ENCODE data around the gene BAAT.
A peak's percentile ranks its signal among the peaks of the same experiment; 100 is the strongest.

BAAT gene

DNA sequence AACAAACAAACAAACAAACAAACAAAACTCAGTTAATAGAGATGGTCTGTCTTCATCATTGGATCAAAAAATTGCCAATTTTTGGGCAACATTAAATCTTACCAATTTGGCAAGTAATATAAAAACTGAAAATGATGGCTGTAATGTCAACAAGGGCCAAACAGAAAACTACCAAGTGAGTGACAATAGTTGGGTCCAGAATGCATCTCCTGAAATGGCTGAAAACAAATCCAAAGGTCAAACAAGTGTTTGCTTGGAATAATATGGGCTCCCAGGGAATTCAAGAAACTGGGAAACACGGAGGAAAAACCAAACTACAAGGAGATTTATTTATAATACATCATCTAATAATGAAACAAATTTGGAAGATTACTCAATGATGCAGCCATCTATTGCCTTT is 25.1 kb downstream of the BAAT start:
- DNase-seq, result no peak

DNA sequence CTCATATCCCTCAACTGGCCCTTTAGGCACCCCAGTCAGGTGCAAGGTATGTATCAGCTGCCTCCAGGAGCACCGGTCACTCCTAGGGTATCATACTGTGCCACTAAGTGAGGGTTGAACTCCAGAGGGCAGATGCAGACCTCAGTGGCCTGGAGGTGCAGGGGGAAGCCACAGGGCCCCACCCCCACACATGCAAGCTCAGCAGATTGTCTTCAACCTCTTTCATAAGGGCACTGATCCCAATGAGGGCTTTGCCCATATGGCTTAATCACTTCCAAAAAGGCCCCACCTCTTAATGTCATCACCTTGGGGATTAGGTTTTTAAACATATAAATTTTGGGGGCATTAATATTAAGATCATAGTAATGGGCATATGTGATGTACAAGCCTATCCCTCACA is 28.2 kb downstream of the BAAT start:
- no peak for DNase-seq

DNA sequence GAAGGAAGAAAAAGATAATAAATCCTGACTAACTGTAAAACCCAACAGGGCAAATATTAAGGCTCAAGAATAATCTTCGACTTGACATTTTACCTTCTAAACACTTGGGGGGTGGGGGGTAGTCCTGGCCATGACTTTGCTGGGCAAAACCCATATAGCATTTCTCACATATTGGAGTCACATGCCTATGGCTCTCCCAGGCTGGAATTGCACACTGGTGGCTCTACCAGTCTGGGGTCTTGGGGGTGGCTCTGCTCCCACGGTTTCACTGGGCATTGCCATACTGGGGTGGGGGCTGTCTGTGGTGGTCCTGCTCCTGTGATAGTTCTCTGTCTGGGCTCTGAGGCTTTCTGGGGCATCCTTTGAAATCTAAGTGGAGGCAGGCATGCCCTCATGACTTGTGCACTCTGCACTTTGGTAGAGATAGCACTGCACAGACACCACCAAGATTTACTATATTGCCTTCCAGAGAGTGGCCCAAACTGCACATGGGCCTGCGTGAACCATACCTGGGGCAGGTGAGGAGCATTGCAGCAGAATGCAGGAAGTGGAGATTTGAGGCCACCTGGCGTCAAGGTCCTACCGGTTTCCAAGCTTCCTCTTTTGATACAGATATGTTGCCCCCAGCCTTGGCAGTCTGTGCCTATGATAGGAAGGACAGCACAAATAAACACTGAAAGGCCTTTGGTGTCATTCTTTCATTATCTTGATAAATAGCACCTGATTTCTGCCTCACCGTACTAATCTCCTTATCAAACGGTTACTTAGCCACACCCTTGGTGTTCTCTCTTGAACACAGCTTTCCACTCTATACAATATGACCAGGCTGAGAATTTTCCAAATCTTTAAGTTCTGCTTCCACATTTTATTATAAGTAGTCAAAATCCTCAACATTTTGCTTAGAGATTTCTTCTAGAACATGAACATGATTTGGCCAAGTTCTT is 29.8 kb downstream of the BAAT start:
- DNase-seq, result no peak

DNA sequence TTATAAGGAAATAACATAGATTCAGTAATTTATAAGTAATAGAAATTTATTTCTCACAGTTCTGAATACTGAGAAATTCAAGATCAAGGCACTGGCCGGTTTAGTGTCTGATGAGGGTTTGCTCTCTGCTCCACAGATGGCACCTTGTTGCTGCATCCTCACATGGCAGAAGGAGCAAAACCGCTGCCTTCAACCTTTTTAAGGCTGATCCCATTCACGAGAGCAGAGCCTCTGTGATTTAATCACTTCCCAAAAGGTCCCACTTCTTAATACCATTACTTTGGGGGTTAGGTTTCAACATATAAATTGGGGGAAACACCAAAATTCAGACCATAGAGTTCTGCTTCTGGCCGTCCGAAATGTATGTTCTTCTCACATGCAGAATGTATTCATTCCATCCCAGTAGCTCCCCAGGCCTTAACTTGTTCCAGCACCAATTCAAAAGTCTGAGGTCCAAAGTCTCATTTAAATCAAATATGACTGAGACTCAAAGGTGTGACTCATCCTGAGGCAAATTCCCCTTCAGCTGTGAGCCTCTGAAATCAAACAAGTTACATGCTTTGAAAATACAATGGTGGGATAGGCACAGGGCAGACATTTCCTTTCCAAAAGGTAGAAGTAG is 30.6 kb downstream of the BAAT start:
- DNase-seq, result no peak

DNA sequence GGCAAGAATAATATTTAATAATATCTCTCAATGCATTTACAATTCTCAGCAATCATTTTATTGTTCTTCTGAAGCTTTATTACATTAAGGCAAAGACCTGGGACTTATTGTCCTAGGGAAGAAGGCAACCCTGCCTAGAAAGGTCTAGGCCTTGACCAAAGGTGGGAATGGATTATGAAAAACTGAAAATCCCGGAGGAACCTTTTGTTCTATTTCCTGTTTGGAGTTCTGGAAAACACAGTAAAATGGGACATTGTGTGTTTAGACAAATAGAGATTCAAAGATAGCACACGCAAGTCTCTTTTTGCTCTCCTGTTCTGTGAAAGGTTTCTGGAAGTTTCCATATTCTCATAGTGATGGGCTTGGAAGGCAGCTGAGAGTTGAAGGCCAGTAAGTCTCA is 31.1 kb downstream of the BAAT start:
- DNase-seq, result no peak

DNA sequence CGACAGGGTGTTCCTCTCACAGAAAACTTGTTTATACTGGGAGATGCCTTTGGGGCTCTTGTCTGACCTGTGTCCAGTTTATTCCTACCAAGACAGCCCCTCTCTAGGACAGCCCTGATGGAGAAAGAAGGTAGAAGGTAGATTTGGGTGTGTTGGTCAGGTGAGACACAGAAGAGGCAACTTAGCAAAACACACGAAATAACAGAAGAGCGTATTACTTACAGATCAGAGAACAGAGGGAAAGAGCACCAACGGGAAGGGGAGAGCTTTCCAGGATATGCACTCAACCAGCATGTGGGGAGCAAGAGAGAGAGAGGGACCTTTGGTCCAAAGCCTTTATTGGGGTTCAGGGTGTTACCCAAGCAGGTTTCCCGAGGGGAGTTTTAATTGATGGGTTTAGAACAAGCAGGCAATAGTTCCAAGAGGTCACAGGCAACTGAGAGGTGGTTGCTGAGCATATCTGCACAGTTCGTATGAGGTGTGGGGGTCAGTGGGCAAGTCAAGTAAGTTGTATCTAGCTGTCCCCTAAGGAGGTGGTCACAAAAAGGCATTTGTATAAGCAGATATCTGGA is 31.8 kb downstream of the BAAT start:
- no peak for DNase-seq

DNA sequence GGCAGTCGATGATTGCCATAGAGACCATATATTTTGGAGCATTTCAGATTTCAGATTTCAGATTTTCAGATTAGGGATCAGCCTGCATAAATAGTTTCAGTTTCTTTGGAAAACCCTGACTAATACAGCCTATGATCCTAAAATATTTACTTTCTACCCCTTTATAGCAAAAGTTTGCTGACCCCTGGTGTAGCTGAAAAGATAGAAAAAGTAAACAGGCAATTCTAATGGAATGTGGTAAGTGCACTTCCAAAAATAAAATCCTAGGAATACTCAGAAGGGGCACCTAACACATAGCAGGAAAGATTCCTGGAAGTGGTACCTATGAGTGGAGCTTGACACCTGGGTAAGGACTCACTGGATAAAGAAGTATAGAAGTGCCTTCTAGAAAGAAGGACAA is 34.5 kb downstream of the BAAT start:
- no peak for DNase-seq

DNA sequence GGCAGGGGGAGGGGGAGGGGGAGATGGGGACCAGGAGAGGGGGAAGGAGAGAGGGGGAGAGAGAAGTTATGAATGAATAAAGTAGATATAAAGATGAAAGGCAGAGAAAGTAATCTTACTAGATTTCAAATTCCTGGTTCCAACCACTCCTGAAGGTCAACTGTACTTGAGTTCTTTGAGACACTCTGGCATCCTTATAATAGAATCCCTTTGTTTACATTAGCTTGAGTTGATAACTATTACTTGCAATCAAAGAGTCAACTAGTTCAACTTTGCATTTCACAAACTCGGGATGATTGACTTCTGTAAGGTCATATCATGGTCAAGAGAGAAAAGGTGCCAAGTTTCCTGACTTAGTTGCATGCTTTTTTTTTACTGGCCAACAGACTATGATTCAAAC is 42.2 kb downstream of the BAAT start:
- DNase-seq, result no peak

DNA sequence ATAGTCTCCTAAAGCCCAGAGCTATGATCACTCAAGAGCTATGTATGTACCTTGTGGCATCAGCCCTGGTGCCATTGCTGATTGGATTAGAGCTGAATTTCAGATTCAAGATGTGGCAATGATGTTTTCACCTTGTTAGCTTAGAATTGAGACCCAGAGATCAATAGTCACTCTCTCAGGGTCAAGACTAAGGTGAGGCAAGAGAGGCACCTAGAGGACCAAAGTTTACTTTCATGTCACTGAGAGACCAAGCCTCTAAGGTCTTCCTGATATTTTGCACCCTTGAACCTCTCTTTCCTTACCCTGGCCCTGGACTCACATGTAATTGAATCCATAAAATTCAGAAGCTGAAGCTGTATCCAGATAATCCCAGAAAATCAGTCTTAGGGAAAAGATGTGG is 42.8 kb downstream of the BAAT start:
- no peak for DNase-seq

DNA sequence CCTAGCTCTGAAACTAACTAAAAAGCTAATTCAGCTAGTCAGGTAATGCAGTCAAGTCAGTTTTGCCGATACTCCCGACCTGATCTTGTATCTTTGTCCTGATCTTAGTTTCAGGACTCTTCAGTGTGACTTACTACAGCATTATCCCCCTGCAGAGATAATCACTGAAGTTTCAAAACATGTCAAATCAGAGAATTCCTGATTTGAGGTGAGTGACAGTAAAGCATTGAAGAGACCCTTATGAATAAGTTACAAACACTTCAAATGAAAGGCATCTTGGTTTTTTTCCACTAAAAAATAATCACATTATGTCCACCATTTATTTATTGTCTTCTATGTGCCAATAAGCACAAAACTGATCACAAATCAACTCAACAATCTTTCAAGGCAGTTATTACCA is 47.6 kb downstream of the BAAT start:
- no peak for DNase-seq

DNA sequence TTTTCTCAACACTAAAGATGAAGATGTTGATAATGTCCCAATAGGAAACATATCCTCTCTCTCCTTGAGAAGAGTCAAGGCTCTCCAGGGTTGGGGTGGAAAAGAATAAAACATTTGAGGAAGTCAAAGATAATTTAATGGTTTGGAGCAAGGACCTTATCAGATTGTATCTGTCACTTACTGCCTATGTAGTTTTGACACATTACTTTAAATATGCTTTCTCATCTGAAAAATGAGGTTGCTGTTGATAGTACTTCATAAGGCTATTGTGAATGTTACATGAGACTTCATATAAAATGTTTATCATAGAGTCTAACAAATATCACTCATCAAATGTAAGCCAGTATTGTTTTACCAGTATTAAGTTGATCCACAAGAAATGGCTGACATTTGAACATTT is 48.7 kb downstream of the BAAT start:
- DNase-seq, result peak; percentile 51

DNA sequence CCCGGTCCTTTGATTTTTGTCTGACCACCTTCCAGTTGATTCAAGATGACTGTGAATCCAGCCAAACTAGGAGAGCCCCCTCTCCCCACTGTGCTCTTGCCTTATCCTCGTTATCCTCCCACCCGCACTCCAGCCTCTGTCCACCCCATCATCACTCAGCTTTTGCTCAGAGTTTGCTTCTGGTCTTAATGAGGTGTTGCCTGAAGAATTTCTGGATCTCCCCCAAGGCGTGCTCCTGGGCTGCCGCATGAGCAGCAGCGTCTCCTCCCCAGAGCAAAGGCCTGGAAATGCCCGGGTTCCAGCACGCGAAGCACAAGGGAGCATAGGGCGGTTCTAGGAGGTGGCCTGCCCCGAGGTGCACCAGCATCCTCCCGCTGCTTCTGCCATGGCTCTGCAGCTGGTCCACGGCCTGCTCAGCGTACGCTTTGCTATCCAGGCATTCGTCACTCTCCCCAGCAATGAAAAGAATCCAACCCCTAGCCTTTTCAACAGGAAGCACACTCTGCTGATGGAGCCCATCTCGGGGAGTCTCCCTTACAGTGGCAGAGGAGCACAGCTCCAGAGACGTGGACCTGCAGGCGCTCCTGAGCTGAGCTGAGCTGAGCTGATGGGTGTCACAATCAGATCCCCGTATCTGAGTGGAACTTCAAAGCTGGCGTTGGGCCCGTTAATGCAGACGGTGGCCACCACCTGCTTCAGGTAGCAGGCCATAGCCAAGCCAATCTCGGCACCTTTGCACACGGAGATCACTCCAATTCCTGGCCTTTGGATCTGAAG is 50.7 kb downstream of the BAAT start:
- no peak for DNase-seq

DNA sequence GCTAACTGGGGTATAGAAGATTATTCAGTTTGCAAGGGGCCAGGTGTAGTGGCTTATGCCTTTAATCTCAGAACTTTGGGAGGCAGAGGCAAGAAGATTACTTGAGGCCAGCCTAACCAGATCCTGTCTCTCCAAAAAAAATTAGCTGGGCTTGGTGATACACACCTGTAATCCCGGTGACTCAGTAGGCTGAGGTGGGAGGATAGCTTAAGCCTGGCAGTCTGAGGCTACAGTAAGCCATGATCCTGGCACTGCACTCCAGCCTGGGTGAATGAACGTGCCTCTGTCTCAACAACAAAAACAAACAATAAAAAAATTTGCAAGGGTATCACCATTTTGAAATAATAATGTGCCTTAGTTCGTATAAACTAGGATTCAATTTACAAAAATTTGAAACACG is 51.3 kb downstream of the BAAT start:
- DNase-seq, result no peak

DNA sequence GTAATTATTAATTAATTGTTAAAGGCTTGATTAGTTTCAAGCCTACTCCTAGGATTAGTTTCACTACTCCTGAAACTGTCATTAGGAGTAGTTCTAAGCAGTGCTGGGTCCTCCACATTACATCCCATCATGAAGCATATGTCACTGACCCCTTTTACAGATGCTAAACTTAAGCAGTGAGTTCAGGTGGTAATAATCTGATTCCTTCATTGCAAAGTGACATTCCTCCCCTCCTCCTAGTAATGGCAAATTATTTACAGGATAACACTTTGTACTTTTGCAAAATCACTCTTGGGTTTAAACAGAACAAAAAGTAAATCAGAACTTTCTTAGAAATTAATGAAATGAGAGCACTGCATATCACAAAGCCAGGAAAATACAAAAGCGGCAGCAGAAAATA is 52.4 kb downstream of the BAAT start:
- DNase-seq, result no peak

DNA sequence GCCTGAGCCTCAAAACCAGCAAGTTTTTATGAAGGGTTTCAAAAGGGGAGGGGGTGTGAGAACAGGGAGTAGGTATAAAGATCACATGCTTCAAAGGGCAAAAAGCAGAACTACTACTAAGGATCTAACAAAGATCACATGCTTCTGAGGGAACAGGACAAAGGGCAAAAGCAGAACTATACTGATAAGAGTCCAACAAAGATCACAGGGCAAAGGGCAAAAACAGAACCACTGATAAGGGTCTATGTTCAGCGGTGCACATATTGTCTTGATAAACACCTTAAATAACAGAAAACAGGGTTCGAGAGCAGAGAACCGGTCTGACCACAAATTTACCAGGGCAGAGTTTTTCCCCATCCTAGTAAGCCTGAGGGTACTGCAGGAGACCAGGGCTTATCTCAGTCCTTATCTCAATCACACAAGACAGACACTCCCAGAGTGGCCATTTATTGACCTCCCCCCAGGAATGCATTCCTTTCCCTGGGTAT is 57.3 kb downstream of the BAAT start:
- DNase-seq, result peak; percentile 89

DNA sequence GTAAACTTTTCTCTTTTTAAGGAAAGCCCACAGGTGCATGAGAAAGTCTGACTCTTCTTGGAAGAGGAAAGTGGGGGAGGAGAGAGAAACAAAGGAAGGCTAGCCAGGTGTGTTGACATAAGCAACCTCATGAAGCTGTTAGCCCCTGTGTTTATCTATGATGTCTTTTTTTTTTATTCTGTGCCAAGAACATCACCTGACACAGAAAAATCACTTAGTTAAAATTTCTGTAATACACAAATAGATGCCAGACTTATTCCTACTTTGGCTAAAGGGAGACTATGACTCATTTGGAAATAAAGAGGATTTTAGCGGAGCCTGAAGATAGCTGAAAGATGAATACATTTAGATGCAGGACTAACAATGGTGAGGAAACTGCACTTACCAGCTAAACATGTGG is 58.3 kb downstream of the BAAT start:
- DNase-seq, result no peak

DNA sequence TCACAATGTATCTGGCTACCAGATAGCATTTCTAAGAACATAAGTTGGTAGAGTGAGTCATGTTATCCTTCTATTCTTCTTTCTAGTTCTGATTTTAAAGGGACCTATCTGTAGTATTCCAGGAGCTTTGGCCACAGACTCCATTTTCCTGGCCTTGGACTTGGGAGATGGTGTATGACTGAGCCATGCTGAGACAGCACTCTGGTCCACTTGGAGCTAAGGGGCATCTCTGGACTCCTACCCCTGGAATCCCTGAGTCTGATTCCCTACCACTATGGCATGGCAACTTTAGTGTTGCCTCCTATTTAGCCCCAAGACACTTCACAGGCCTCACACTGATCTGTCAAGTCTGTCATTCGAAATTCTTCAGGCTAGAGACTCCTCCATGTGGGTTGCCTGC is 58.8 kb downstream of the BAAT start:
- DNase-seq, result no peak

DNA sequence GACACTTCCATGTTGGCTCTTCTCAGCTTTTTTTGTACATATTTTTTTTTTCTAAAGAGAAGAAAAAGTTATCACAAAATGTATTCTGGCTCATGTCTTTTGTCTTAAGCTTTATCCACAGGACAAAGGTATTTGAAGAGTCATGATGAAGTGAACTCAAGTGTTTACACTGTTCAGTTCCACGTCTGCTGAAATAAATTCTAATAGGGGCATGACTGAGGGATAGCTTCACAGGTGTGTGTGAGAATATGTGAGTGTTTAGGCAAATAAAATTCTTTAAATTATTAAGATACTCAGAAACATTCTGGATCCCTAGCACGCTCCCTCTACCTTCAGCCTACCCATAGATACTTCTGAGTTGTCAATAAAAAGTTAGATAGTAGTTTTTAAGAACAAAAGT is 59.8 kb downstream of the BAAT start:
- DNase-seq, result no peak

DNA sequence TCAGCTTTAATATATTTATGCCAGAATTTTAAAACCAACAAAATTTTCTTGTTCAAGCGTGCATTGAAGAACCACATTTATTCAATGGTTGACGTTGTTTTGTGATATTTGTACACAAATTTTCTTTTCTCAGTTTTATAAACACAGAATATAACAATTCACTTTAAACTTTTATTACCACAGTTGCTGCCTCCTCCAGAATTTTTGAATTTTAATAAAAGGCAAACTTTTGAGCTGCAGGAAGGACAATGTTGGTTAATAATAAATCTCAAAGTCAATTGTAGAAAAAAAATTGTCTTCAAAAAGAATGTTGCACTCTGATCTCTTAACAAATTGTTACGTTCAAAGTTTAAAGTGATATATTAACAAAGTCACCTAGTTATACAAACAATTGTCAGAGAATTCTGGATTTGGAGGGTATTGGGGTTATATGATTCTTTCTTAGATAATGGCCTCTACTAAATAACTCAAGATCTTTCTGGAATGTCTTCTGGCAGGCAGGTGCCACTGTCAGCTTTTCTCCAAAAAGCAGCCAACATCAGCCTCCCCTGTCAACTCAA is 60.5 kb downstream of the BAAT start:
- DNase-seq, result no peak

DNA sequence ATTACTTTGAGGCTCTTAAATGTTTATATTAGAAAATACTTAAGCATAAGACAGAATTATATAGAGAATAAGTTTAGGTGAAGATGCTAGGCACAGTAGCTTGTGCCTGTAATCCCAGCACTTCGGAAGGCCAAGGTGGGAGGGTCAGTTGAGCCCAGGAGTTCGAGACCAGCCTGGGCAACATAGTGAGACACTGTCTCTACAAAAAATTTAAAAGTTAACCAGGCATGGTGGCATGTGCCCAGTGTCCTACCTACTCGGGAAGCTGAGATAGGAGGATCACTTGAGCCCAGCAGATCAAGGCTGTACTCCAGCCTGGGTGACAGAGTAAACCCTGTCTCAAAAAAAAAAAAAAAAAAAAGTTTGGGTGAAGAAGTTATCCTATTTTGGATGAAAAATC is 61.7 kb downstream of the BAAT start:
- no peak for DNase-seq

DNA sequence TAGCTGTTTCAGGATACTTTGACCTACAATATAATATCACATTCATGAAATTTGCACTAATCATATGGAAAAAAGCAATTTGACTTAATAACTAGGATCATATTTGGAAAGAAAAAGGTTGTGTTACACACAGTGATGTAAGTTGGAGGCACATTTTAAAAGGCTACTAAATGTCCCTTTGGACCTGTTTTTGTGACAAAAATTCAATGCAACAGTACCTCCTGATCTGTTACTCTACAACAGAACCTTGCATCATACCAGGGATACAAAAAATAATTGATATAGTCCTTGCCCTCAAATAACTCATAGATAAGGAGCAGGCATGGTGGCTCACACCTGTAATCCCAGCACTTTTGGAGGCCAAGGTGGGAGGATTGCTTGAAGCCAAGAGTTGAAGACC is 67.1 kb downstream of the BAAT start:
- DNase-seq, result no peak

DNA sequence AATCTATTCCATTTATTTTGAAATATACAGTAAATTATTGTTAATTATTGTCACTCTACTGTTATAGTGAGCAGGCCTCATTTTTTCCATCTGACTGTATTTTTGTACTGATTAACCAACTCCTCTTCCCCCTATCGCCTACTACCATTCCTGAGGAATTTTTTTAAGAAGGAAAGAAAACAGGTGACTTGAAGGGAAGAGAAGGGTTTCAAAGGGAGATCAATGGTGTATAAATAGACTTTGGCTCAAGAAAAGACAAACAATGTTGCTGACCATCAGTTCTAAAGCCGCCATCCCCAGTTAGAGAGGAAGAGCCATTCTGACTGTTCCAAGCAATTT is 69.7 kb downstream of the BAAT start:
- DNase-seq, result no peak

DNA sequence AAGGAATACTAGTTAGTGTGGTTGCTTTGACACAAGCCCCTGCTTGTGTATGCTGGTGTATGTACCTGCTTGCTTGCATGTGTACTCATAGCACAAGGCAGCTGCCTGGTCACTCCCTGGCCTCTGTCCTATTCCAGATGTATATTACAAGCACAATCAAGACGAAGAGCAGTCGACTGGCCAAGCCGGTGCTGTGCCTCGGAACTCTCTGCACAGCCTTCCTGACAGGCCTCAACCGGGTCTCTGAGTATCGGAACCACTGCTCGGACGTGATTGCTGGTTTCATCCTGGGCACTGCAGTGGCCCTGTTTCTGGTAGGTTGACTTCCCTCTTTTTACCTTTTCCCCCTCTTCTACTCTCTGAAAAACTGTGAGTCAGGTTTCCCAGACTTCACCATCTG is 72.1 kb downstream of the BAAT start:
- no peak for DNase-seq
